Neuronal stem cell (in vitro differentiated cells): ENCODE data around the gene SYNGR3.

ENCODE experiments used
- DNase-seq: peaks from one replicate; pipeline ENCODE4 v3.0.0-alpha.2; 2013; ENCODE audit warnings: low spot score
- H2AFZ ChIP-seq: one replicate; pipeline ENCODE4 v1.6.1; 2013; ENCODE audit warnings: mild to moderate bottlenecking, low read length, inconsistent platforms
- H2AK5ac ChIP-seq: 2 replicates; pipeline ENCODE4 v1.6.1; 2013; ENCODE audit warnings: low read depth, mild to moderate bottlenecking, inconsistent platforms, low read length, moderate library complexity, mixed read lengths
- H2BK120ac ChIP-seq: 2 replicates; pipeline ENCODE4 v1.6.1; 2013; ENCODE audit warnings: low read depth, mild to moderate bottlenecking, inconsistent platforms, low read length, moderate library complexity, mixed read lengths
- H2BK12ac ChIP-seq: one replicate; pipeline ENCODE4 v1.6.1; 2013; ENCODE audit warnings: low read length, inconsistent platforms
- H2BK15ac ChIP-seq: 2 replicates; pipeline ENCODE4 v1.6.1; 2013; ENCODE audit warnings: mild to moderate bottlenecking, low read length, inconsistent platforms, mixed read lengths
- H2BK5ac ChIP-seq: one replicate; pipeline ENCODE4 v1.6.1; 2013; ENCODE audit warnings: inconsistent platforms, mild to moderate bottlenecking, low read length, moderate library complexity
- H3K14ac ChIP-seq: one replicate; pipeline ENCODE4 v1.6.1; 2013; ENCODE audit warnings: low read length, inconsistent platforms
- H3K18ac ChIP-seq: 2 replicates; pipeline ENCODE4 v1.6.1; 2013; ENCODE audit warnings: low read length, inconsistent platforms
- H3K23ac ChIP-seq: 2 replicates; pipeline ENCODE4 v1.6.1; 2013; ENCODE audit warnings: low read depth, mild to moderate bottlenecking, mixed read lengths, low read length, inconsistent platforms; ENCODE audit not compliant: poor library complexity
- H3K27ac ChIP-seq: replicated peaks from 3 replicates; pipeline ENCODE4 v1.5.1; 2013; ENCODE audit warnings: low read length, inconsistent platforms
- H3K27me3 ChIP-seq, 3 experiments: 2 replicates each; pipeline ENCODE4 v1.6.1; 2013; ENCODE audit warnings: low read length in 3 of 3, mild to moderate bottlenecking in 2 of 3, inconsistent platforms in 1 of 3, low read depth in 1 of 3, mixed read lengths in 1 of 3, moderate library complexity in 1 of 3; ENCODE audit not compliant: control insufficient read depth in 3 of 3, insufficient read depth in 3 of 3
- H3K36me3 ChIP-seq, 2 donors: replicated peaks in 1 of 2; 2 replicates each; pipeline ENCODE4 v1.6.1; 2013; ENCODE audit warnings: low read length in 2 of 2; ENCODE audit not compliant: control insufficient read depth in 2 of 2, insufficient read depth in 2 of 2
- H3K4ac ChIP-seq: 2 replicates; pipeline ENCODE4 v1.6.1; 2013; ENCODE audit warnings: inconsistent platforms, mild to moderate bottlenecking, low read length, moderate library complexity
- H3K4me1 ChIP-seq, 2 donors: 1 replicate in 1 of 2; 2 replicates in 1 of 2; pipeline ENCODE4 v1.6.1; 2013; ENCODE audit warnings: low read length in 2 of 2, low read depth in 1 of 2; ENCODE audit not compliant: control insufficient read depth in 2 of 2, insufficient read depth in 1 of 2
- H3K4me2 ChIP-seq: one replicate; pipeline ENCODE4 v1.6.1; 2013; ENCODE audit warnings: mild to moderate bottlenecking, low read length, inconsistent platforms; ENCODE audit not compliant: insufficient read depth, poor library complexity, severe bottlenecking
- H3K4me3 ChIP-seq, 2 donors: 2 replicates each; pipeline ENCODE4 v1.5.1; 2013; ENCODE audit warnings: low read length in 2 of 2, mild to moderate bottlenecking in 2 of 2, inconsistent platforms in 1 of 2, moderate library complexity in 1 of 2
- H3K79me1 ChIP-seq: one replicate; pipeline ENCODE4 v1.6.1; 2013; ENCODE audit warnings: low read depth, mild to moderate bottlenecking, inconsistent platforms, low read length, moderate library complexity
- H3K9ac ChIP-seq: one replicate; pipeline ENCODE4 v1.6.1; 2013; ENCODE audit warnings: mild to moderate bottlenecking, low read depth, low read length, inconsistent platforms; ENCODE audit not compliant: poor library complexity
- H3K9me3 ChIP-seq, 2 donors: replicated peaks in 1 of 2; 2 replicates each; pipeline versions ENCODE3 to v1.6.1; 2013; ENCODE audit warnings: low read length in 2 of 2, mild to moderate bottlenecking in 2 of 2, inconsistent platforms in 1 of 2, low read depth in 1 of 2, mixed read lengths in 1 of 2, moderate library complexity in 1 of 2; ENCODE audit not compliant: control insufficient read depth in 2 of 2, insufficient read depth in 1 of 2
- H4K8ac ChIP-seq: one replicate; pipeline ENCODE4 v1.6.1; 2013; ENCODE audit warnings: low read depth, mild to moderate bottlenecking, inconsistent platforms, low read length, moderate library complexity
- H4K91ac ChIP-seq: one replicate; pipeline ENCODE4 v1.6.1; 2013; ENCODE audit warnings: low read length, low read depth, mild to moderate bottlenecking, inconsistent platforms; ENCODE audit not compliant: poor library complexity
- WGBS, 2 donors: extraction: QIAGEN DNeasy Blood & Tissue Kit; methylation state at CpG; one replicate each; pipeline ENCODE4 v1.1.7; 2013; ENCODE audit warnings: missing lambda C conversion rate in 2 of 2, mixed read lengths in 1 of 2; ENCODE audit not compliant: insufficient read length in 2 of 2, insufficient replicate concordance in 1 of 2; ENCODE audit errors: extremely low coverage in 2 of 2; 5-methylcytosine and 5-hydroxymethylcytosine counted together

The SYNGR3 gene

DNA sequence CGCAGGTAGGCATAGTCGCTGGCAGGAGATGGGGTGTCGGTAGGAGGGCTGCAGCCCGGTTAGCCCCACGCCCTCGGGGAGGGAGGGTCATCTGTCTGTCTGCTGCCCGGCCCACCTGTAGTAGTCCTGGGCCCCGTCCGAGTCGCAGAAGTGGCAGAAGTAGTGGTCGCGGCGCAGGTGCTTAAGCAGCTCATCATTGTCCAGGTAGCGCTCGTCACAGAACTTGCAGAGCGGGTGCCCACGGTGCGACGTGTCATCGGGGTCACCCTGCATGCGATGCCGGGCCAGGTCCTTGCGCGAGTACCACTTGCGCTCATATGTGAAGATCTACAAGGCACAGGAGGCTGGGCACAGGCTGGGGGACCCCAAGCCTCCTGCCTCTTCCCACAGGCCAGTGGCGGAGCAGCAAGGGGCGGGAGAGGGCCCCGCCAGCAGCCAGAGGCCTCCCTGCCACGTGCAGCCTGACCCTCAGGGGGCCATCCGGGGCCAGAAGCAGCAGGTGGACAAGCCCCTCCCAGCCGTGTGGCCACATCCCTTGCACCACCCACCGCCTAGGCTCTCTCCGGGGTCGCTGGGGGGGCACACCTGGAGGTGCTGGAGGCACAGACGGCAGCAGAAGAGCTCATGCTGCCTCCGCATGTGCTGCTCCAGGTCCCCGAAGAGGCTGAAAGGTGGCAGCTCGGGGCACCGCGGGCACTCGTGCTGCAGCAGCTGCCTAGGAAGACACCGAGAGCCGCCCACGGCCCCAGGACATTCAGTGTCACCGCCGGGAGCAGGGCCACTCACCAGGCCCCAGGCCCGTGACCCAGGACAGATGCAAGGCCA is 12.8 kb downstream of the SYNGR3 start:
- no CpG with 5 or more reads among the region's 47 CpGs for WGBS, 2 donors
- Histone ChIP-seq H2BK120ac (no peak overlapping the region), H3K79me1 (peaks cover 43% of the 10 kb centered on the region), H2AK5ac (peak overlapping the region; percentile 35), H3K4ac (no peak overlapping the region), H4K91ac (no peak overlapping the region), H4K8ac (peak overlapping the region; percentile 92), H3K14ac (no peak overlapping the region), H3K4me2 (no peak overlapping the region), H3K36me3 (peaks cover 39 to 69% of the 10 kb centered on the region in 2 donors), H3K18ac (peak overlapping the region; percentile 38), H3K27me3 (no peaks in the 10 kb centered on the region), H2BK12ac (no peak overlapping the region), H3K9ac (no peak overlapping the region), H3K4me3 (peak overlapping the region in 1 of 2 donors; percentile 59), H2BK15ac (no peak overlapping the region), H2BK5ac (no peak overlapping the region), H2AFZ (no peak overlapping the region), H3K27ac (no peak overlapping the region), H3K4me1 (peaks cover 12 to 16% of the 10 kb centered on the region in 2 donors), H3K23ac (peak overlapping the region; percentile 55), H3K9me3 (no peaks in the 10 kb centered on the region)
- no peak for DNase-seq

DNA sequence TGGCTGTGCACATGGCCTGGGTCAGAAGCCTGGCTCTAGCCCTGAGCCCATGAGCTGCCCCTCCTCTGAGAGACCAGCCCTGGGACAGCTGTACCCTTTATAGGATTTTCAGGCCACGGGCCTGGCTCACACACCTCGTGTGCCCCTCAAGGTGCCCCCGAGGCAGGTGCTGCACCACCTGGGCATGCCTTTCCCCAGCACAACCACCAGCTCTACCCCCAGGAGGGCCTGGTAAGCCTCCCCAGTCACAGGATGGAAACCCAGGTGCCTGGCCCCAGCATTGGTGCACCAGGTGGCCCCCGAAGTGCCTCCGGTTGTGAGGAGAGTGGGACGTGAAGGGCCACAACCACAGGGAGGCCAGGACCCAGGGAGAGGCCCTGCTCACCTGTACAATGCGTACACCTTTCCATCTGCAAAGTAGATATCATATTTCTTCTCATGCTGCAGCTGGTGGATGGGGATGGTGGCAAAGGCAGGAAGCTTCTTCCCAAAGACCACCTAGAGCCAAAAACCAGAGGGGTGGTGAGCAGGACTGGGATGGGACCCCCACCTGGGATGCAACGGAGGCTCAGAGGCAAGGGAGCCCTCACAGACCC is 13.6 kb downstream of the SYNGR3 start:
- peak overlapping the region; percentile 29 for H3K27ac ChIP-seq

DNA sequence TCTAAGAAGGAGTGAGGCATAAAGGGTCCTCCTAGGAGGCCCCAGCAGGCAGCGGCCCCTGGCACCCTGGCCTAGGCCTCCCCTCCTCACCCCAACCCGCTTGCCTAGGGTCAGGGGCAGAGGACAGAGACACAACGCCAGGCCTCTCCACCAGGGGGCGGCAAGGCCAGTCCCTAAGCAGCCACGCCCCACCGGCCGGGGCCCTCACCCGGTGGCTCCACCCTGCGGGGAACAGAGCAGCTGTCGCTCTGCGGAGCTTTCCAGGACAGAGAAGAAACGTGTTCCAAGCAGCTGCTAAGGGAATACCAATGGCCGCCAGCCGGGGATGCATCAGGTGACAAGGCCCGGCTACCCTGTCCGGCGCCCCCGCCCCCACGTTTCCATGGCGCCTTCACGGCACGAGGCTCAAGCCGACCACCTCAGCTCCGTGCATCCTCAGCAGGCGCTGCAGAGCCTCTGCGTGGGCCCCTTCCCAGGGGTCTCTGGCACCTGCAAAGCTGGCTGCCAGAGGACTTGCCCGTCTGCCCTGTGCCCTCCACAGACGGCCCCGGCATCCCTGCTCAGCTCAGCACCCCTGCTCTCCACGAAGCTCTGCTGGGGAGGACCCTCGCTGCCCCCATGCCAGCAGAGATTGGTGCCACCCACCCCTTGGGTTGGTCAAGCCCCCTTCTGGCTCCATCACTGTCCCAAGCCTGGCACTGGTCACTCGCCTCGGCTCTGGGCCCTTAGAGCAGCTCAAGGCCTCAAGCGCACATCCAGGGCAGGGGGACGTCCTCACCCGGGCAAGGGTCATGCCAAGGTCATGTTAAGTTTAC is 14.3 kb downstream of the SYNGR3 start:
- no peaks in the 10 kb centered on the region for H3K27me3 ChIP-seq
- peak overlapping the region; percentile 70 for H3K23ac ChIP-seq
- peak overlapping the region; percentile 97 for H2BK120ac ChIP-seq
- H3K9ac ChIP-seq, result peak overlapping the region; percentile 86
- H3K4me1 ChIP-seq, result peaks cover 23 to 28% of the 10 kb centered on the region in 2 donors
- H3K4me2 ChIP-seq, result peak overlapping the region; percentile 67
- peak overlapping the region; percentile 99 for H2AK5ac ChIP-seq
- peak overlapping the region; percentile 89 for H3K14ac ChIP-seq
- H2BK15ac ChIP-seq, result peak overlapping the region; percentile 65
- no peaks in the 10 kb centered on the region for H3K9me3 ChIP-seq
- H4K91ac ChIP-seq, result peak overlapping the region; percentile 53
- peak overlapping the region; percentile 81 for H3K27ac ChIP-seq
- no CpG with 5 or more reads among the region's 36 CpGs for WGBS, 2 donors
- H2AFZ ChIP-seq, result peak overlapping the region; percentile 44
- H3K79me1 ChIP-seq, result peaks cover 49% of the 10 kb centered on the region
- H2BK12ac ChIP-seq, result peak overlapping the region; percentile 58
- peak; percentile 93 for DNase-seq
- peak overlapping the region; percentile 8 to 43 for H3K4me3 ChIP-seq
- H3K36me3 ChIP-seq, result peaks cover 36 to 66% of the 10 kb centered on the region in 2 donors
- no peak overlapping the region for H3K4ac ChIP-seq
- H2BK5ac ChIP-seq, result peak overlapping the region; percentile 94
- H4K8ac ChIP-seq, result no peak overlapping the region
- H3K18ac ChIP-seq, result peak overlapping the region; percentile 95

More for the DNA sequence above, 13.6 kb downstream of the SYNGR3 start:
- no peak overlapping the region for H4K91ac ChIP-seq
- H3K18ac ChIP-seq, result peak overlapping the region; percentile 57
- peaks cover 17 to 21% of the 10 kb centered on the region in 2 donors for H3K4me1 ChIP-seq
- H2AK5ac ChIP-seq, result peak overlapping the region; percentile 0
- no peaks in the 10 kb centered on the region for H3K27me3 ChIP-seq
- peak overlapping the region; percentile 70 for H3K23ac ChIP-seq
- H2BK15ac ChIP-seq, result no peak overlapping the region
- H3K79me1 ChIP-seq, result peaks cover 46% of the 10 kb centered on the region
- WGBS, 2 donors, result no CpG with 5 or more reads among the region's 8 CpGs
- H3K9me3 ChIP-seq, result no peaks in the 10 kb centered on the region
- no peak overlapping the region for H3K4ac ChIP-seq
- H2BK12ac ChIP-seq, result no peak overlapping the region
- H3K4me3 ChIP-seq, result peak overlapping the region in 1 of 2 donors; percentile 8
- H2BK5ac ChIP-seq, result no peak overlapping the region
- H4K8ac ChIP-seq, result no peak overlapping the region
- H3K9ac ChIP-seq, result no peak overlapping the region
- H3K36me3 ChIP-seq, result peaks cover 39 to 69% of the 10 kb centered on the region in 2 donors
- no peak overlapping the region for H2BK120ac ChIP-seq
- no peak overlapping the region for H2AFZ ChIP-seq
- H3K14ac ChIP-seq, result no peak overlapping the region
- DNase-seq, result no peak
- H3K4me2 ChIP-seq, result no peak overlapping the region
